Natural killer cell (primary cell): ENCODE results near the gene PDE6B. TPM values are rescaled to one million over a fixed set of nuclear protein-coding genes. Genes with fewer than 3 reads are reported as not detected.

Experiments used
- ATAC-seq, 3 donors: fragments of 150-1000 bp in 2 of 3; fragments of 200-7000 bp in 1 of 3; cut with Tn5 transposase; 1 replicate in 1 of 3; 2 replicates in 2 of 3; pipeline ENCODE4 v1.10.0; 2021; ENCODE audit warnings: mild to moderate bottlenecking in 2 of 3, moderate library complexity in 2 of 3
- DNase-seq, 2 donors: peaks; one replicate each; pipeline versions ENCODE4 v3.0.0 to v3.0.0-alpha.2; 2013 to 2021; ENCODE audit warnings: mixed read lengths in 1 of 2
- H3K27ac ChIP-seq: one replicate; pipeline ENCODE4 v1.5.1; 2013; ENCODE audit warnings: mild to moderate bottlenecking, low read length
- H3K27me3 ChIP-seq: one replicate; pipeline ENCODE4 v1.6.1; 2013; ENCODE audit warnings: low read length; ENCODE audit not compliant: control insufficient read depth, insufficient read depth
- H3K36me3 ChIP-seq: one replicate; pipeline ENCODE4 v1.6.1; 2013; ENCODE audit warnings: low read length; ENCODE audit not compliant: control insufficient read depth, insufficient read depth
- H3K4me1 ChIP-seq: one replicate; pipeline ENCODE4 v1.6.1; 2013; ENCODE audit warnings: low read length; ENCODE audit not compliant: control insufficient read depth, insufficient read depth
- H3K4me3 ChIP-seq: one replicate; pipeline ENCODE4 v1.5.1; 2013; ENCODE audit warnings: low read length
- H3K9me3 ChIP-seq: one replicate; pipeline ENCODE4 v1.6.1; 2013; ENCODE audit warnings: low read length; ENCODE audit not compliant: control insufficient read depth, insufficient read depth
- H3K27ac Mint-ChIP-seq, 2 donors: one replicate each; pipeline ENCODE4 v1.8.0; 2022; ENCODE audit warnings: mild to moderate bottlenecking in 2 of 2, mixed read lengths in 2 of 2, moderate library complexity in 1 of 2
- H3K27me3 Mint-ChIP-seq, 2 donors: one replicate each; pipeline ENCODE4 v1.8.0; 2022; ENCODE audit warnings: low read depth in 2 of 2, mixed read lengths in 2 of 2
- H3K36me3 Mint-ChIP-seq: one replicate; pipeline ENCODE4 v1.8.0; 2022; ENCODE audit warnings: mixed read lengths
- H3K4me1 Mint-ChIP-seq, 2 donors: one replicate each; pipeline ENCODE4 v1.8.0; 2022; ENCODE audit warnings: mixed read lengths in 2 of 2
- H3K4me3 Mint-ChIP-seq: one replicate; pipeline ENCODE4 v1.8.0; 2022; ENCODE audit warnings: mild to moderate bottlenecking, moderate library complexity, mixed read lengths
- H3K9me3 Mint-ChIP-seq, 2 donors: one replicate each; pipeline ENCODE4 v1.8.0; 2022; ENCODE audit warnings: mixed read lengths in 2 of 2
- WGBS: methylation state at CpG from one replicate; pipeline ENCODE4 v1.1.7; 2013; ENCODE audit warnings: missing lambda C conversion rate; ENCODE audit not compliant: insufficient coverage; 5-methylcytosine and 5-hydroxymethylcytosine counted together
- intact Hi-C: fragments of 100-400 bp; cut with micrococcal nuclease; formaldehyde crosslinking; loops from one replicate; pipeline ENCODE4 v1.14.2; 2022
- total RNA-seq, 4 donors: library from RNA; stranded (reverse); fragments of 120-200 nt in 1 of 4; gene quantifications; one replicate each; pipeline versions ENCODE4 v1.2.3 to v1.2.4, GENCODE V29; 2013 to 2022
- TF ChIP-seq, protein P1 (sequence below): fragments of 200-600 bp; IDR thresholded peaks from one replicate; pipeline ENCODE4 v1.8.0; 2022; ENCODE audit warnings: antibody characterized with exemption

PDE6B gene
- total RNA-seq, 3 donors from 2014 or later (not counting 1 experiment from before 2014, with no cell fraction given), result 15.8 to 18.8 (median 17.2) TPM

DNA sequence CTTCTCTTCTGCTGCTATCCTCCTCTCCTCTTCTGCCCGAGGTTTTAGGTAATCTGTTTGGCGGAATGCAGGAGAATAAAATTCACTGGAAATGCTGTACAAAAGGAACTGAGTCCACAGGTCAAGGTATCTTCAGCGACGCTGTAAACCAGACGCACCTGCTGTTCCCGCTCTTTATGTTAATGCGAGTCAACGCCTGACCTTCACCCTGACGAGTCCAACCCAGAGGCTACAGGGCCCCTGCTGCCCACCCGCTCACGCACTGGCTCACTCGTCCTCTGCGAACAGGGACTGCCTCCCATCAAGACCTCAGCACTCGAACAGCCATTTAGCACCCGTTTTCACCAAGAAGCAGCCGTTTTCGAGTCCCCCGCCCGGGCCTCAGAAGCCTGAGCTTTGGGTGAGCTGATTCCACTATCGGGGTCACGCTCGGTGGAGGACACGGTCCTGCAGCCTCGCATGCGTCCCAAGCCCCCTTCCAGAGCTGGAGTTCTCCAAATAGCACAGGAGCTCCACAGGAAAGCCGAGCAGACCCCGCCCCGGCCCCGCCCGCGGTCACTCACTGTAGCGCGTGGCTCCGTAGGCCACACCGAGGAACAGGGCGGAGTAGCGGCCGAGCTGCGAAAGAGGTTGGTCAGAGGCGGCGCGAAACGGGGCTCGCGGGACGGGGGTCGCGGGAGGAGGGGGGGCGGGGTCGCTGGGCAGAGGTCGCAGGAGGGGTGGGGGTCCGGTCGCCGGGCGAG, 48.1 kb downstream of the PDE6B start:
- no peaks in the 10 kb centered on the region for H3K27me3 Mint-ChIP-seq
- intact Hi-C loops, result loop anchor here (1.0 kb wide), 1 partner anchor 429 kb away; no protein-coding TSS in a partner anchor
- no peak for DNase-seq

DNA sequence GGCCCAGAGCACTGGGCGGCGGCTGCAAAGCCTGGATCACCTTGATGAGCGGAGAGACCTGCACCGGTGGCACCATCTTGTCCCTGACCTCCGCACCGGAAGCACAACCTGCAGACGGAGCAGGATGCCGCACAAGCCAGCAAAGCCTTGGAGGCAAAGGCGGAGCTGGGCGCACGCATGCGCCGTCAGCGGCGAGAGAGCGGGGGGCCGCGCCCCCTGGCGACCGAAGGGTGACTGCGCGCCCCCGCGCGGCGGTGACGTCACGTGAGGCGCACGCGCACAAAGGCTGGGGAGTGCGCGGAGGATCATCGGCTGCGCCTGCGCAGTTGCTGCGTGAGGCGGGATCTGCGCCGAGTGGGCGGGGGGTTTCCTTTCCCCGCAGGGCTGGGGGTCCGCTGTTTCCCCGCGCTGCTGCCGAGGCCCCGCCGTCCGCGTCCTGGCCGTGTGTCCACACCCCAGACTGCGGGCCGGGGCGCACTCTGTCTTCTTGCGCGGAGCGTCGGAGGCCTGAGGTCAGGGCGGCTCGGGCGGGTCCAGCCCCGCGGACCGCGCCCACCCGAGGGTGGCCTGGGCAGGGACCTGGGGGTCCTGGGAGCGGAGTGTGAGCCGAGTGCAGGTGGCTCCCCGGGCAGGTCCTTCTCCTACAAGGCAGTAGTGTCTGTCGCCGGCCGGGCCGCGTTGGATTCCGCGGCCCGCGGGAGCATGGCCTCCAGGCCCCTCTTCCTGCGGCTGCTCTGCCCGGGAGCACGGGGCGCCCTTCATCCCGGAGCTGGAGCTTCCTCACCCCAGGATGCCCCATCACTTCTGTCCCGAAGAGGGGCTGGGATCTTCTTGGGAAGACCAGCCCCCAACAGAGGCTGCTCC, 49.0 kb downstream of the PDE6B start, which contains the start of the genes ATP5ME and MYL5:
TSS of gene ATP5ME (minus strand) at position 105 of the 864 bp plus-strand sequence. CDS start at position 76, 29 bp downstream.
TSS of gene MYL5 (plus strand) at position 371 of the 864 bp plus-strand sequence. CDS start 3,485 bp downstream, outside the sequence.
- WGBS, result under 1% methylated on average over 84 of the region's 84 CpGs
- no peaks in the 10 kb centered on the region for H3K9me3 Mint-ChIP-seq
- H3K27ac Mint-ChIP-seq, result peak within 1 kb of the TSS; percentile 81 to 92
- H3K4me3 ChIP-seq, result peak within 1 kb of the TSS; percentile 61
- no peaks in the 10 kb centered on the region for H3K36me3 Mint-ChIP-seq
- no peaks in the 10 kb centered on the region for H3K27me3 Mint-ChIP-seq
- peak; percentile 90 to 97 (median 92) for ATAC-seq
- H3K4me1 ChIP-seq, result peaks cover 36% of the 10 kb centered on the region
- no peaks in the 10 kb centered on the region for H3K27me3 ChIP-seq
- peaks cover 17% of the 10 kb centered on the region for H3K36me3 ChIP-seq
- H3K9me3 ChIP-seq, result no peaks in the 10 kb centered on the region
- peak; percentile 99 for DNase-seq
- peak within 1 kb of the TSS; percentile 92 for H3K27ac ChIP-seq
- intact Hi-C loops, result loop anchor here (1.0 kb wide), 1 partner anchor 430 kb away; no protein-coding TSS in a partner anchor
- TF ChIP-seq, protein P1, sequence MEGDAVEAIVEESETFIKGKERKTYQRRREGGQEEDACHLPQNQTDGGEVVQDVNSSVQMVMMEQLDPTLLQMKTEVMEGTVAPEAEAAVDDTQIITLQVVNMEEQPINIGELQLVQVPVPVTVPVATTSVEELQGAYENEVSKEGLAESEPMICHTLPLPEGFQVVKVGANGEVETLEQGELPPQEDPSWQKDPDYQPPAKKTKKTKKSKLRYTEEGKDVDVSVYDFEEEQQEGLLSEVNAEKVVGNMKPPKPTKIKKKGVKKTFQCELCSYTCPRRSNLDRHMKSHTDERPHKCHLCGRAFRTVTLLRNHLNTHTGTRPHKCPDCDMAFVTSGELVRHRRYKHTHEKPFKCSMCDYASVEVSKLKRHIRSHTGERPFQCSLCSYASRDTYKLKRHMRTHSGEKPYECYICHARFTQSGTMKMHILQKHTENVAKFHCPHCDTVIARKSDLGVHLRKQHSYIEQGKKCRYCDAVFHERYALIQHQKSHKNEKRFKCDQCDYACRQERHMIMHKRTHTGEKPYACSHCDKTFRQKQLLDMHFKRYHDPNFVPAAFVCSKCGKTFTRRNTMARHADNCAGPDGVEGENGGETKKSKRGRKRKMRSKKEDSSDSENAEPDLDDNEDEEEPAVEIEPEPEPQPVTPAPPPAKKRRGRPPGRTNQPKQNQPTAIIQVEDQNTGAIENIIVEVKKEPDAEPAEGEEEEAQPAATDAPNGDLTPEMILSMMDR, result peak; percentile 84
- H3K4me3 Mint-ChIP-seq, result peak within 1 kb of the TSS; percentile 88
- peaks cover 7 to 14% of the 10 kb centered on the region in 2 donors for H3K4me1 Mint-ChIP-seq

More for the DNA sequence above, 48.1 kb downstream of the PDE6B start:
- TF ChIP-seq, protein P1, result no peak
- H3K36me3 ChIP-seq, result peaks cover 17% of the 10 kb centered on the region
- H3K4me1 Mint-ChIP-seq, result peaks cover 7 to 14% of the 10 kb centered on the region in 2 donors
- no peaks in the 10 kb centered on the region for H3K9me3 Mint-ChIP-seq
- 14% methylated on average over 55 of the region's 55 CpGs for WGBS
- H3K36me3 Mint-ChIP-seq, result no peaks in the 10 kb centered on the region
- H3K4me1 ChIP-seq, result peaks cover 31% of the 10 kb centered on the region
- peak overlapping the region; percentile 82 for H3K4me3 Mint-ChIP-seq
- H3K9me3 ChIP-seq, result no peaks in the 10 kb centered on the region
- H3K27ac Mint-ChIP-seq, result peak overlapping the region; percentile 81 to 92
- peak overlapping the region; percentile 54 for H3K4me3 ChIP-seq
- H3K27ac ChIP-seq, result no peak overlapping the region
- no peaks in the 10 kb centered on the region for H3K27me3 ChIP-seq
- no peak for ATAC-seq

DNA sequence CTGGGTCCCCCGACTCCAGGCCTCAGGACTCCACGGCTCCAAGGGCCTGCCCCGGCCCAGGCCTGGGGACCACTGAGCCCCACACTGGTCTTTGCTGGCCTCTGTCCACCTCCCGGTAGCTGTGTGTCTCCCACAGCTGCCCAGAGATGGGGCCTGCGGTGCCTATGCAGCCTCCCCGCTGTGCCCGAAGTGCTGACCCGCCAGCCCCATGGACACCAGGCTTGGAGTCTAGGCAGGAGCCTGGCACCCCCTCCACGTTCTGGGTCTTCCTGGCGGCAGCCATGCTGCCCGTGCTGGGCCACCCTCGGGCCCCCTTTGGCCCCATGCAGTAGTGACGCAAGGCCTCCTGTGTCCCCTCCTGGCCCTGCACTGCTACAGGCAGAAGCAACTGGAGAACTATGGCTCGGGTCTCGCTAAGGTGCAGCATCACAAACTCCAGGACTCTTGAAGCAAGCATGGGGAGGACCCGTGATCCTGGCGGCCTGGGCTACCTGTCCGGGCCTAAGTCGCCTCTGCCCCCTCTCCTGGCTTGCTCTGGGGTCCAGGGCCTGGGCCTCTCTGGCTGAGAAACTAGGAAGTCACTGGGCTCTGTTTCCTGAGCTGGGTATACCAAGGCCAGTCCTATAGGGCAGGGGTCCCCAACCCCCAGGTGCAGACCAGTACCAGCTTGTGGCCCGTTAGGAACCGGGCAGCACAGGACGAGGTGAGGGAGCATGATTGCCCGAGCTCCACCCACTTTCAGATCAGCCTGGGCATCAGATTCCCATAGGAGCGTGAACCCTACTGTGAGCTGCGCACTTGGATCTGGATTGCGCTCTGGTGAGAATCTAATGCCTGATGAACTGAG, 49.9 kb downstream of the PDE6B start:
- Histone ChIP-seq H3K9me3 (no peaks in the 10 kb centered on the region), H3K27ac (peak overlapping the region; percentile 92), H3K4me1 (peaks cover 44% of the 10 kb centered on the region), H3K27me3 (no peaks in the 10 kb centered on the region), H3K4me3 (peak overlapping the region; percentile 61), H3K36me3 (peaks cover 17% of the 10 kb centered on the region)
- Mint-ChIP-seq H3K27me3 (no peaks in the 10 kb centered on the region), H3K27ac (peak overlapping the region; percentile 81 to 92), H3K4me3 (peak overlapping the region; percentile 88), H3K36me3 (no peaks in the 10 kb centered on the region), H3K9me3 (no peaks in the 10 kb centered on the region), H3K4me1 (peaks cover 9 to 19% of the 10 kb centered on the region in 2 donors)
- no peak for ATAC-seq
- intact Hi-C loops, result no loop called here
- 69% methylated on average over 26 of the region's 26 CpGs for WGBS
- TF ChIP-seq, protein P1, result no peak
- DNase-seq, result no peak
